DND-41 (cell line): ENCODE measurements around the gene FHL3.

Experiments
- CTCF ChIP-seq: IDR thresholded peaks from 2 replicates; pipeline ENCODE4 v1.5.1; 2012; ENCODE audit warnings: borderline replicate concordance, low read length, moderate library complexity, mild to moderate bottlenecking; ENCODE audit not compliant: poor library complexity, severe bottlenecking; ENCODE audit errors: extremely low read depth
- EZH2 ChIP-seq: IDR thresholded peaks from 3 replicates; pipeline ENCODE4 v1.6.1; 2012; ENCODE audit warnings: borderline replicate concordance, low read depth, mild to moderate bottlenecking, moderate library complexity, low read length, inconsistent platforms; ENCODE audit not compliant: severe bottlenecking

- no peak for TF ChIP-seq CTCF
- TF ChIP-seq EZH2, result no peak
Observed at GRCh38 chr1:37952738-37953137, 52.6 kb downstream of the FHL3 start.
